Suppressor macrophage treated with lipopolysaccharide for 4 hours (primary cell): ENCODE data around the gene WDR49.
"Not testable (repeated sequence)": the region's sequence is repeated elsewhere in the genome, so short reads cannot be mapped to it uniquely, and the experiment has no call there.

Experiments
- DNase-seq: peaks from one replicate; pipeline ENCODE4 v3.0.0-alpha.2; 2020

The WDR49 gene

DNA sequence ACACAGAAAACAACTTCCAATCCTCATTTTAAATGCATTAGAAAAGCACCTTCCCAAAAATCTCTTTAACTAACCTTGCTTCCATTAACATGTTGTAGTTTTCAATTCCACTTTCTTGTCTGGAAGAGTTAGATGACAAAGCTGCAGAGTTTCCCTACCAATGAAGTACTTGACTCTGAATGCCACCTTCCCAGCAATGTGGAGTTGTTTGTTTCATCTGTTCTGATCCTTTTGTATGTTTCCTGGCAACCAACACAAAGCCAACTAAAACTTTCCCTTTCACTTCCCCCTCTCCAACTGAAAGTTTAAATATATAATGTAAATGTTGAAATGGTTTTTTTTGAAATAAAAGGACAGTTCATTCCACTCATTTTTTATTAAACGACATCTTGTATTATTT is at the start of gene WDR49:
Gene WDR49 (minus strand): TSS at position 183 of the 400 bp plus-strand sequence. CDS start 517 bp downstream, outside the sequence.
- DNase-seq: peak; percentile 86

DNA sequence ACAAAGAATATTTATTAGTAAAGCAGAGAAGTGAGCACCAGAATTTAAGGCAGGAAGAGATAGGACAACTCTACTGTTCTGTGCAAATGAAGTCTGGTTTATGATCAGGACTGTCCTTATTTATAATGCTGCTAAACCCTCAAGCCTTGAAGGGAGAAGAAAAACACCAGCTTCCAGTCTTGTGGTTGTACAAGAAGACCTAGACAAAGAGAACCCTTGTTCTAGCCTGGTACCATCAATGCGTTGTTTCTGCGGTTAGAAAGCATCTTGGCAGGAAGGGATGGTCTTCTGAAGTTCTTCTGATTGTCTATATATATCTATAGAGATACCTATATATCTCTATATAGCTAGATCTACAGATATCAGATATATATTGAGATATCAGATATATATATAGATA is 47.2 kb upstream of the WDR49 start:
- DNase-seq: no peak

DNA sequence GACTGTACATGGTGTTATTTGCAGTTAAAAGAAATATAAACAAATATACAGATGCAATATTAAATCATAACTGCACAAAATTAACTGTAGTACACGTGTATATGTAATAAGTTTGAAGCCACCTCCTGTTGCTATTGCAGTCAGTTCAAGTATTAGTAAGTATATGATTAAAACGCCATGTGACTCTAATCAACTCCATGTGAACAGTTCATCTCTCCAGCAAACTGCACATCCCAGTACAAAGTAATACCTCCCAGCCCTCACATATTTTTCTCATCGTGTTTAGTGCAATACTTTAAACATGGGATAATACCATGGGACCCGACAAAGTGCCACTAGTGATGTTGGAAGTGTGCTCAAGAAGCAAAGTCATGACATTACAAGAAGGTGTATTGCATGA is 46.3 kb upstream of the WDR49 start:
- no peak for DNase-seq

DNA sequence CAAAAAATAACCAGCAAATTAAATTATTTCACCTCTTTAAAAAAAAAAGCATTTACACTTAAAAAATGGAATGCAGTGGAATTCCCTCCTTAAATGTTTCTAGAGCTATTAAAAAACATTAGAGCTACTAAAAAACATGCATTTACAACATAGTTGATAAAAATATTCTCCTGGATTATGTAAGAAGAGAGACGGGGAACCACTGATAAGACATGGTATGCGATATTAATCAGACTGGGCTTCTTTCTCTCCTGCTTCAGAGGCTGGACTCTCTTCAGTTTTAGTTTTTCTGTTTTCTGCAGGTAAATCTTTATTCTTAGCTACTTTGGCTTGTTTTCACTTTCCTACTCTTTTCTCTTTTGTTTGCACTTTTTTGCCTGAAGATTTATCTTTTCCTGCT is 40.4 kb upstream of the WDR49 start:
- no peak for DNase-seq

DNA sequence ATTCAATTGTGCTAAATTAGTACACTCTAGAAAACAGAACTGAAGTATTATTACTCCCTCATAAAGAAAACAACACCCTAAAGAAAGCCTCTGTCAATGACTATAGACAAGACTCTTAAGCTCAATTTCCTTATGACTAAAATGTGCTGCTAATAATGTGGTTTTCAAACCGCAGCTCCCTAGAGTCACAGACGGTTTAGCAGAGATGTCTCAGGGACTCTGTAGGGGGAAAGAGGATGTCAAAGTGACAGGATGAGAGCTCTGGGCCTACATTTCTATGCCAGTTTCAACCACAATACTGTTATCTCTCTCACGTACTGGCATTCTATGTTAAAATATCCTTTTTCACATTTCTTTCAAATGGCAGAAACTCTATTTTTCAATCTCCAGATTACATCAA is 37.6 kb upstream of the WDR49 start:
- no peak for DNase-seq

DNA sequence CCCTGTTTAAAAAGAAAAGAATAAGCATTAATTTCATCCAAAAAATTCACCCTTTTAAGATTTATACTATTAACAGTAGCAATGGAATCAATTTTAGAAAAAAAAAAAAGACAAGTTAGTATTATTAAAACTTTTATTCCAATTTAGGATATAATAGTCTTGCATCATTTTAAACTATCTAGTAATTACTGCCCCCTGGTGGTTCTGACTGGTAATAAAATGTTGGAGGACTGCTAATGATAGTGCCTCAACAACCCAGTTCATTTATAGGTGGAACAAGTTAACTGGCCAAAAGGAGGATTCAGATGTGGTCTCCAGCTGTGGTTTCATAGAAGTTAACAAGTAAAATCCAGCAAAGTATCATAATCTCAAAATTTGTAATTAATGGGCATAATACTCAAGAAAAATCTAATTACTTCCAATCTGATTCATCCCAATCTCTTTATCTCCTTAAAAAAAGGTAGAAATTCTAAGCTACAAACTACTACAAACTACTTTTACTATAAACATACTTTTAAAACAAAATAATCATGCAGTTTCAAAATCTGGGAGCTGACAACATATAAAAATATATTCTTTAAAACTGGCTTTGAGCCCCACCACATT is 30.7 kb upstream of the WDR49 start:
- DNase-seq: peak; percentile 89

DNA sequence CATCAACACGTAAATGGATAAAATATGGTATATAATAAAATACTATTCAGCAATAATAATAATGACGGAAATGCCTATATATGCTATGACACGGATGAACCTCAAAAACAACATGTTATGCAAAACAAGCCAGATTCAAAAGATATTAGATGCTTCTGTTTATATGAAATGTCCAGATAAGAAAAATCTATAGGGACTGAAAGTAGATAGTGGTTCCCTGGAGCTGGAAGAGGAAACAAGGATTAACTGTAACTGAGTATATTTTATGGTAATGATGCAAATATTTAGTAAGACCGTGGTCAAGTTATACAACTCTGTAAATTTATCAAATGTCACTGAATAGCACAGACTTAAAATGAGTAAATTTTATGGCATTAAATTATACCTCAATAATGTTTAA is 25.8 kb upstream of the WDR49 start:
- DNase-seq: no peak

DNA sequence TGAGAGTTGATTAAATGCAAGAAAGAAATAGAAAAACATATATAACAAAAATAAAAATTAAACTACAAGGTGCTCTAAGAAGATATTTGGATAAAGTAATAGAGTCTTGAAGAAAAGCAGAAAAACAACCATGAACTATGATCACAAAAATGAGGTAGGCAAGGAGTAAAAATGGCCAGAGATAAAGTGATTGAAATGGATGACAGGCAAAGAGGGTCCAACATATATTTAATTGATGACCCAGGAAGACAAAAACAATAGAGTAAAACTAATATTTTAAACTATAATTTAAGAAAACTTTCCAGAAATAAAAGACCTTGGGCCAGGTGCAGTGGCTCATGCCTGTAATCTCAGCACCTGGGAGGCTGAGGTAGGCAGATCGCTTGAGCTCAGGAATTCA is 22.1 kb upstream of the WDR49 start:
- no peak for DNase-seq

DNA sequence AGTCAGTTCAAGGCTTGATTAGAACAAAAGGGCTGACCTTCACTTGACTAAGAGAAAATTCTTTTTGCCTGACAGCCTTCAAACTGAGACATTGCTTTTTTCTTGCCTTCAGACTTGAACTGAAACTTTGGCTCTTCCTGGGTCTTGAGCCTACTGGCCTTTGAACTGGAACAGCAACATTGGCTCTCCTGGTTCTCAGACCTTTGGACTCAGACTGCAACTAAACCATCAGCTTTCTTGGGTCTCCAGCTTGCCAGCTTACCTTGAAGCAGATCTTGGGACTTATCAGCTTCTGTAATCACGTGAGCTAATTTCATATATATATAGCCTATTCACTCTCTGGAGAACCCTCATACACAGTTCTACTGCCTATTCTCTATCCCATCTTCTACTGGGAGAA is 19.5 kb upstream of the WDR49 start:
- DNase-seq: no peak

DNA sequence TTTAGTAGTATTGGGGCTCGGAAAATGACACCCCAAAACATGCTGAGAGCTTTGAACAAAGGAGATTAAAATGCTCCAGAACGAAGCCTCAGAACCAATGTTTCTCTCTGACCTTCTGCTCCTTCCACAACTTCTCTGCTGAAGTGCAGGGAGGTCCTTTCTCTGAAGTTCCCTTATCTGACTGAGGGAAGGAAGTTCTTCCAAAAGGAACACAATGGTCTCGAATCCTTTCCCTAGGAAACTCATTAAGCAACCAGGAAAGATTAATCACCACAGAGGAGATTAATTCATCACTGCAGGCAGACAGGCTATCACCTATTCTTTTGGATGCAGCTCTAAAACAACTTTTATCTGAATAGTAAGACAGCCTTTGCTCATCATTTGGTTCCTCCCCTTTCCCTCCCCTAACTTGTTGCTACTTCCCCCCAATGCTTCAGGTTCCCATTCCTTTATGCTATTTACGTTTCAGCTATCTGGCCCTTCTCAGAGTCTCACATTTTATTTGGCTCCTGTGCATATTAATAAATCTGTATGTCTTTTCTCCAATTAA is 18.2 kb upstream of the WDR49 start:
- DNase-seq: no peak

DNA sequence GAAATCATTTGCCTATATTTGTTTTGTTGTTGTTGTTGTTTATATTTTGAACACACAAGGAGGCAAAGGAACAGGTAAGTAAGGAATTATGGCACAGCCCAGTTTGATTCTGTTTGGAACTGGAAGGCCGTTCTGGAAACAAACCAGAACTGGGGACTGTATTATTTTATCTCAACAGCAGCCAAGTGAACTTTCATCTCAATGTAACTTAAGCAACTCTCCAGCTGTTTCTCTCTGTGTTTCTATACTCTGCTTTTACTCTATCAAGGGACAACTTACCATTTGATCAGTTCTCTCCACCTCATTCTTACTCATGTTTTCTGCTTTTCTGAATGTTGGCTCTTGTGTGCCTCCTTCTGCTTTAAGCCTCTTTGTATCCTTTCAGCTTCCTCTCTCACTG is 16.0 kb upstream of the WDR49 start:
- DNase-seq: no peak

DNA sequence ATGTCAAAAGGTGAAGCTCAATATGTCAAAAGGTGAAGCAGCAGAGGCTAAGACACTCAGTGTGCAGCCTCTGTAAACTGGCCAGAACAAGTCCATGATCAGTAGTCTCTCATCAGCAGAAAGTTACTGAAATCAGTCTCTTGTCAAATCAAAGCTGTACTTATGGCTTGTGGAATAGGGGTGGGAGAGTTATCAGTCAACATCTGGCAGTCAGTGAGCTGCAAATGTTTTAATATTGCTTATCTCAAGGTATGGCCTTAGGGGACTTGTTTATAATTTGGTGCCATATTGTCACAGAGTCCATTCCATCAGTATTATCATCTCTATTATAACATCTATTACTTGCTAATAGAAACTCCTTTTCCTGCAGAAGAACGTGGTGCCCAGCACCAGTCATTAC is 14.9 kb upstream of the WDR49 start:
- DNase-seq: no peak

DNA sequence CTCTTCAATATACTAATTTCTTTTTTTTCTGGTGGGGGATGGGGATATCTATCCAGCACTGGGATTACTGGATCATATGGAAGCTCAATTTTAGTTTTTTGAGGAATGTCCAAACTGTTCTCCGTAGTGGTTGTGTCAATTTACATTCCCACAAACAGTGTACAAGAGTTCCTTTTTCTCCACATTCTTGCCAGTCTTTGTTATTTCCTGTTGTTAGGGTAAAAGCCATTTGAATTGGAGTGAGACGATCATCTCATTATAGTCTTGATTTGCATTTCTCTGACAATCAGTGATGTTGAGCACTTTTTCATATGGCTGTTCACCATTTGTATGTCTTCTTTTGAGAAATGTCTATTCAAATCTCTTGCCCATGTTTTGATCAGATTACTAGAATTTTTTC is 12.8 kb upstream of the WDR49 start:
- DNase-seq: no peak

DNA sequence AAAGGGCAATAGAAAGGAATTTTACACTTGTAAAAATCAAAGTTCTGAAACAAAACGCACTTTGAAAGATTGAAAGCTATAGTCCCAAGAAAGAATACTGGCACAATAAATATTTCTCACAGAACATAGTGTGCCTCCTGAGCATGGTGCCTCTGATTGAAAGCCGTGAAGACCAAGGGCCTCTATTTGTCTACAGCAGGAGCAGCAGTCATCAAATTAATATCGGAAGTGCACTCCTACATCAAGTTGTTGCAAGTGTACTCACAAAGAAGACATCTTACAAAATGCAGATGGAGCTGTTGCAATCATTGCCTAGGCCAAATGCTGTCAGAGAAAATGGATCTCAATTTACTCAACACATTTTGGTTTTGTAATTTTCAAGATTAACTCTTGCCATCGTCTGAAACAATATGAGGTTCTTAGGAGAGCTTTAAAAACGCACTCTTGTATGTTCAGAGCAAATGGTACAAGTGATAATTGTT is 9.2 kb upstream of the WDR49 start:
- no peak for DNase-seq

DNA sequence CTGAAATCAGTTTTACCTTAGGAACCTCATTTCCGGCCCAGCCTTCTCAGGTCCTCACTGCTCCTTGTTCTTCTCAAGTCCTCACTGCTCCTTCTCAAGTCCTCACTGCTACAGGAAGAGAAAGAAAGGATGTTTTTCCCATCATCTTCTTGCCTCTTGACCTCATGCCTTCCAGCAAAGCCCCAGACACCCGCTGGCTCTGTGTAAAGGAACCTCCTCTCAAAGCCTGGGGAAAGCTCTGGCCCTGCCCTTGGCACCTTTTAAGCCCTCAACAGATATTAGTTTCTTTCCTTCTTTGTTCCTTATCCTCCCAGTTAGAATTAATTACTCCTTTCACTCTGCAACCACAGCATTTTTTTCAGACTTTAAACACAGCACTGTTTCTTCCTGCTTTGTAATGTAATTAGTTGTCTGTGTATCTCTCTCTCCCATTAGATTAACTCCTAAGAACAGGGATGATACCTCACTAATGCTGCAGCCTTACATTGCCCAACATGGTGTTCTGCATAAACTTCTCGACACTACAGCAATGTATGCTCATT is 4.0 kb upstream of the WDR49 start:
- DNase-seq: no peak

DNA sequence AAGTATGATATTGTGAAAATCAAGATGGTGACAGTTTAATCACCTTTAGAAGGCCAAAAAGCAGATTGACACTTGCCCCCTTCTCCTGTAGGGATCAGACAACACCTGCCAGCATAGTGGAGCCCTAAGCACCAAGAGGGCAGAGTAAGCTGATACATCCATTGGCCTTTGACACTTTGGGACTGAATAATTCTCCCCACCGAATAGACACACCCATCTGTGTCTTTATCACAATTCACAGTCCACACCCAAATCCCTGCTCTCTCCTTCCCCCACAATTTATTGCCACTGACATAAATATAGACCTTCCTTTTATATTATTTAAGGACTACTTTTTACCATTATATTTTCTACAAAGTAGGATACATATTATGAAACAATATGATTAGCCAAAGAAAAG is 3.1 kb upstream of the WDR49 start:
- no peak for DNase-seq

DNA sequence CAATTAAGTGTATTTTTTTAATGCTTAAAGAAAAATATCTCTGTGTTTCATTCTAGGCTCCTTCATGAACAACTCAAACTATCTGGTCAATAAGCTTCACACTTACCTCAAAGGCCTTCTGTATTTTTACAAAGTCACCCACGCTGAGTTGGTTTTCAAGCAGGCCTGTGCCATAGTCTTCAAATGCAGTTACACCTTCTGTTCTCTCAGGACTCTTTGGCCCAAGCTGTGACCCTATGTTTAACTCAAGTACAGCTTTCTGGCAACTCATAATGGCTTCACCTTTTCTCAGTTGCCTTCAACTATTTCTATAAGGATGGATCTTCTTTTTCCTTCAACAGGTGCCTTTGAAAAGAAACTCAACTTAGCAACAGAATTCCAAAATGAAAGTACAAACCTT is 587 bp downstream of the WDR49 start:
- DNase-seq: no peak

DNA sequence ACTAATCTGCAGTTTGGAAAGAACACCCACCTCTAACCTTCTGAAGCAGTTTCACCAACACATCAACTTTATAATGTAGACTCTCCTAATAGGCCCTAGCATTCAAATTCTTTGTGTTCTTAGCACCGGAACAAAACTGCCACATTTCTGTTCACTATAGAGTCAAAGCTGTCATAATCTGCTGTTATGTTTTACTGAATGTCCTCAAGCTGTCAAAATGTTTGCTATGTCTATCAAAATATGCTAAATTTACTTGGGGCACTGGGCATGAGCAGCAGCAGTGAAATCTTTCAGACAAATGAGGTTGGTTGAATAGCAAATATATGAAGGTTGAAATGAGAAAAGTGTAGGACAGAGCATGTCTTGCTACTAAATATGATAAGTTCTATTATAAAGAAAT is 1.9 kb downstream of the WDR49 start:
- DNase-seq: no peak

DNA sequence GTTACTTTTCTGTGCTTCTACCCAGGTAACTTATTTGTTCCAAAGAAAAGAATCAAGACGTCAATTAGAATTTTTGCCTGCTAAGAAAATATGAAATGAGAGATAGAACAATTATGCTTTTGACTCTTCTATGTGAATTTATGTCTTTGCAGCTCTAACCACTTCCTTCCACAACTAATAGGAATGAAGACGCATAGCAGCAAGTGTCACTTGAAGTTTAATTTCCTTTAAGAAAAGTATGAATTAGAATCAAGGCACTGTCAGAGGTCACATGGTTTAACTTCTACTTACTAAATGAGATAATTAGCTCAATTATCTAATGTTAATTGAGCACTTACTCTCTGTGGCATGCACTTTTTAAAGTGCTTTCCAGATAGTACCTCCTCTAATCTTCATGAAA is 3.3 kb downstream of the WDR49 start:
- DNase-seq: no peak

DNA sequence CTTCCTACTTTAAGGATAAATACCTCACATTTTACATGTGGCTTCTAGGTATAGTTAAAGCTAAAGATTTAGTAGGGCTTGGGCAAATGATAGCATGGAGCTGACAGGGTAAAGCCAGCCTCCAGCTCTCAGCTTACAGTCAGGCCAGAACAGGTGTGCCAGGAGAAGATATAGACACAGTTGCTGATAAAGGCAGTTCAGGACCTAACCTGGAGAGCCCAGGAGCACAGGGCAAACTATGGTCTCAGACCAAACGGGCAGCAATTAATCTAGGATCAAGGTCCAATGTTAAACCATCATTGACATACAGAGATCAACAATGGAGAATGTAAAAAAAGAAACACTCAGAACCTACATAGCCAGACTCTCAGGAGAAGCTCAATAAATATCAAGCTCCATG is 4.0 kb downstream of the WDR49 start:
- DNase-seq: no peak

DNA sequence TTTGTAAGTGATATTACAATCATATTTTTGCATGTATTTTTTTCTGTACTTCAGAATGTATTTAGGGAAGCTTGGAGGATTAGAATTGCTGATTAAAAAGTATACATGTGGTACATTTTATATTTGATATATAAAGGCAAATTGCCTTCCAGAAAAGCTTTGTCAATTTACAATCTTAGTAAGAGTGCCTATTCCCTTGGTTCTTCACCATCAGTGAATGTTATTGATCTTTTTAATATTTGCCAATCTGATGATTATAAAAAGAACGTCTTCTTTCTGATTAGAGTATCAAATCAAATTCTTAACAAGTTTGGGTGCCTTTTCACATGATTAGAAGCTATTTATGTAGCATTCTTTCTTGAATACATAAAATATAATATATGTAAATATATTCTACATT is 9.1 kb downstream of the WDR49 start:
- DNase-seq: no peak

DNA sequence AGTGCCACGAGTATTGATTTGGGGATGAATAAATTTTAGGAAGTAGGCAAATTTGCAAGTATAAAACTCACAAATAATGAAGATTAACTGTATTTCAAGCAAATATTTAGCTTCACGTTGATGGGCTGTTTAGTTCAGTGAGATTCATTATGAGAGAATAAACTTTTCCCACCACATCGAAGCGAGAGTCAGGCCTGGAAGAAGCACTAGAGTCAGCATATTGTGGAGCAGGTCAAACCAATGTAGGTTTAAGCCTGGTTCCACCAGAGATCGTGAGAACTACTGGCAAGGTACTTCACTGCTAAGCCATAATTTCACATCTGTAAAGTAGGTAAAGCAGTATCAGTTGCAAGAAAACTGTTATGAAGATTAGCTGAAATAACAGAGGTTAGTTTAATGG is 22.3 kb downstream of the WDR49 start:
- DNase-seq: no peak

DNA sequence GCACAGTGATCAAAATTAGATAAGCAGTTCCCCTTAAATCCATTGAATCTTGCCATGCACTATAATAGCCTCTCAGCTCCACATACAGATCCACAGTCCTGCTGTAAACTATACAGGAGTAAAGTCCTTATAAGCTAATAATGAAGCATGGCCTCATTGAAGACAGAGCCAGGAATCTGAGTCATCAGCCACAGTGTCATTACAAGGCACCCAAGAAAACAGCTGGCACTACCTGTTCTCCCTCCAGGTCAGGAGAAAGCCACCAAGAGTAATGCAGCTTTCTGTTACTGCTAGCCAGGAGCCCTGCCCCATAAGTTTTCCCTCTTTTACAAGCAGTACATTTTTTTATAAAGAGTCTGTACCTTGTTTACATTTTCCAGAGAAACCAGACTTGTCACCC is 27.3 kb downstream of the WDR49 start:
- no peak for DNase-seq

DNA sequence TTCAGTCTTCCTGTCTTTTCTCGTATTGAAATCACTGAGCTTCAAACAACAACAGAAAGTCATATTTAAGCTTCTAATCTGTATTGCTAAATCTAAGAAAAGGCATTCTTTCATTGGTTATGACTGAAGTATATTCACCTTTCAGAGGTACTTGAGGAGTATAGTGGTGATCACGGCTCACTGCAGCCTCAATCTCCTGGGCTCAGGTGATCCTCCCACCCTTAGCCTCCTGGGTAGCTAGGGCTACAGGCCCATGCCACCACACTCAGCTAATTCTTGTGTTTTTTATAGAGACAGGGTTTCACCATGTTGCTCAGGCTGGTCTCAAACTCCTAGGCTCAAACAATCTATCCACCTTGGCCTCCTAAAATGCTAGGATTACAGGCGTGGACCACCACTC is 38.7 kb downstream of the WDR49 start:
- no peak for DNase-seq

DNA sequence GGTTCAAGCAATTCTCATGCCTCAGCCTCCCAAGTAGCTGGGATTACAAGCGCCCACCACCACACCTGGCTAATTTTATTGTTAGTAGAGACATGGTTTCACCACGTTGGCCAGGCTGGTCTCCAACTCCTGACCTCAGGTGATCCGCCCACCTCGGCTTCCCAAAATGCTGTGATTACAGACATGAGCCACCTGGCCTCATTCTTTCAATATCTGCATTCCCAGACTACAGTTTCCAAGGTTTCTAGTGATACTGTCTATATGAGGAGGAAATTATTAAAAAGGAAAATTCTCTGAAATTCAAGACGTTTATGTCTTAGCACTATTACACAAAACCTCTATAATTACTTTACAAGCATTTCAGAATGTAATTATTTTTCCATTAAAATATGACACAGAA is 39.5 kb downstream of the WDR49 start:
- DNase-seq: not testable (repeated sequence)
